ENCODE measurements around the gene ITPKA. TPM values are rescaled to one million over a fixed set of nuclear protein-coding genes. Genes with fewer than 3 reads are reported as not detected.

The ITPKA gene
- polyA plus RNA-seq, 1 donor from 2014 or later = 0.20 TPM

DNA sequence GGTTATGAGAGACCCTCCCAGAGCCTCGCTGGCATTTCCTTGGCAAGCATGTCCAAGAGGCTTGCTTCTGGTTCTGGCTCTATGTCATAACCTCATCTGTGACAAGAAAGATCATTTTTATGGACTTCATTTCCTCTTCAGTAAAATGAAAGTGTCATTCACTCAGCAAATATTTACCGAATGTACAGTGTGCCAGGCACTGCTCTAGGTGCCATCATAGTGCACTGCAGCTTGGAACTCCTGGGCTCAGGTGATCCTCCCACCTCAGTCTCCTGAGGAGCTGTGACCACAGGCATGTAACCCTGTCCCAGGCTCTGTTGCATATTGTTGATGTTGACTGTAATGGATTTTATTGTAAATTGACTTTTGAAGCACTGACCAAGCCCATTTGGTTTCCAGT, 18.7 kb upstream of the ITPKA start:
- no peaks in the 10 kb centered on the region for H3K9me2 ChIP-seq (ENCODE audit: insufficient read depth, low read length)
- H2AFZ ChIP-seq (ENCODE audit: low read depth, low read length) = no peak overlapping the region
- H3K4me3 ChIP-seq (ENCODE audit: low read length) = no peak overlapping the region
- no peaks in the 10 kb centered on the region for H4K20me1 ChIP-seq (ENCODE audit: insufficient read depth)
- no peak overlapping the region for H3K27ac ChIP-seq (ENCODE audit: low read length)
- no peaks in the 10 kb centered on the region for H3K79me2 ChIP-seq (replicated peaks; ENCODE audit: insufficient read depth, low read length)
- H3K27me3 ChIP-seq (ENCODE audit: insufficient read depth, low read depth, low read length) = no peaks in the 10 kb centered on the region
- H3K9ac ChIP-seq (ENCODE audit: low read length) = no peak overlapping the region
- H3K9me3 ChIP-seq (ENCODE audit: low read length) = no peaks in the 10 kb centered on the region
- H3K36me3 ChIP-seq (ENCODE audit: insufficient read depth, low read length) = peaks cover 11% of the 10 kb centered on the region
- no peak overlapping the region for H3K4me2 ChIP-seq (ENCODE audit: low read length)
- TF ChIP-seq, protein P1, sequence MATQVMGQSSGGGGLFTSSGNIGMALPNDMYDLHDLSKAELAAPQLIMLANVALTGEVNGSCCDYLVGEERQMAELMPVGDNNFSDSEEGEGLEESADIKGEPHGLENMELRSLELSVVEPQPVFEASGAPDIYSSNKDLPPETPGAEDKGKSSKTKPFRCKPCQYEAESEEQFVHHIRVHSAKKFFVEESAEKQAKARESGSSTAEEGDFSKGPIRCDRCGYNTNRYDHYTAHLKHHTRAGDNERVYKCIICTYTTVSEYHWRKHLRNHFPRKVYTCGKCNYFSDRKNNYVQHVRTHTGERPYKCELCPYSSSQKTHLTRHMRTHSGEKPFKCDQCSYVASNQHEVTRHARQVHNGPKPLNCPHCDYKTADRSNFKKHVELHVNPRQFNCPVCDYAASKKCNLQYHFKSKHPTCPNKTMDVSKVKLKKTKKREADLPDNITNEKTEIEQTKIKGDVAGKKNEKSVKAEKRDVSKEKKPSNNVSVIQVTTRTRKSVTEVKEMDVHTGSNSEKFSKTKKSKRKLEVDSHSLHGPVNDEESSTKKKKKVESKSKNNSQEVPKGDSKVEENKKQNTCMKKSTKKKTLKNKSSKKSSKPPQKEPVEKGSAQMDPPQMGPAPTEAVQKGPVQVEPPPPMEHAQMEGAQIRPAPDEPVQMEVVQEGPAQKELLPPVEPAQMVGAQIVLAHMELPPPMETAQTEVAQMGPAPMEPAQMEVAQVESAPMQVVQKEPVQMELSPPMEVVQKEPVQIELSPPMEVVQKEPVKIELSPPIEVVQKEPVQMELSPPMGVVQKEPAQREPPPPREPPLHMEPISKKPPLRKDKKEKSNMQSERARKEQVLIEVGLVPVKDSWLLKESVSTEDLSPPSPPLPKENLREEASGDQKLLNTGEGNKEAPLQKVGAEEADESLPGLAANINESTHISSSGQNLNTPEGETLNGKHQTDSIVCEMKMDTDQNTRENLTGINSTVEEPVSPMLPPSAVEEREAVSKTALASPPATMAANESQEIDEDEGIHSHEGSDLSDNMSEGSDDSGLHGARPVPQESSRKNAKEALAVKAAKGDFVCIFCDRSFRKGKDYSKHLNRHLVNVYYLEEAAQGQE (IDR thresholded peaks at IDR 0.05; ENCODE audit: borderline replicate concordance) = no peak
- TF ChIP-seq EP300 (conservative IDR thresholded peaks at IDR 0.05; ENCODE audit: poor library complexity, severe bottlenecking) (no peak), RAD21 (conservative IDR thresholded peaks at IDR 0.05) (no peak), TAF1 (IDR thresholded peaks at IDR 0.05; ENCODE audit: low read depth) (no peak), MXI1 (conservative IDR thresholded peaks at IDR 0.05; ENCODE audit: poor library complexity, severe bottlenecking) (no peak), POLR2AphosphoS5 (IDR thresholded peaks at IDR 0.05) (no peak), SMC3 (conservative IDR thresholded peaks at IDR 0.05; ENCODE audit: poor library complexity) (no peak), EZH2 (IDR thresholded peaks at IDR 0.05; ENCODE audit: borderline replicate concordance, insufficient read depth, low read length, poor library complexity, severe bottlenecking) (no peak)
- TF ChIP-seq, protein P2, sequence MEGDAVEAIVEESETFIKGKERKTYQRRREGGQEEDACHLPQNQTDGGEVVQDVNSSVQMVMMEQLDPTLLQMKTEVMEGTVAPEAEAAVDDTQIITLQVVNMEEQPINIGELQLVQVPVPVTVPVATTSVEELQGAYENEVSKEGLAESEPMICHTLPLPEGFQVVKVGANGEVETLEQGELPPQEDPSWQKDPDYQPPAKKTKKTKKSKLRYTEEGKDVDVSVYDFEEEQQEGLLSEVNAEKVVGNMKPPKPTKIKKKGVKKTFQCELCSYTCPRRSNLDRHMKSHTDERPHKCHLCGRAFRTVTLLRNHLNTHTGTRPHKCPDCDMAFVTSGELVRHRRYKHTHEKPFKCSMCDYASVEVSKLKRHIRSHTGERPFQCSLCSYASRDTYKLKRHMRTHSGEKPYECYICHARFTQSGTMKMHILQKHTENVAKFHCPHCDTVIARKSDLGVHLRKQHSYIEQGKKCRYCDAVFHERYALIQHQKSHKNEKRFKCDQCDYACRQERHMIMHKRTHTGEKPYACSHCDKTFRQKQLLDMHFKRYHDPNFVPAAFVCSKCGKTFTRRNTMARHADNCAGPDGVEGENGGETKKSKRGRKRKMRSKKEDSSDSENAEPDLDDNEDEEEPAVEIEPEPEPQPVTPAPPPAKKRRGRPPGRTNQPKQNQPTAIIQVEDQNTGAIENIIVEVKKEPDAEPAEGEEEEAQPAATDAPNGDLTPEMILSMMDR (IDR thresholded peaks at IDR 0.05; ENCODE audit: poor library complexity, severe bottlenecking) = no peak
- H3F3A ChIP-seq (ENCODE audit: insufficient read depth, low read length, poor library complexity, severe bottlenecking) = no peaks in the 10 kb centered on the region

DNA sequence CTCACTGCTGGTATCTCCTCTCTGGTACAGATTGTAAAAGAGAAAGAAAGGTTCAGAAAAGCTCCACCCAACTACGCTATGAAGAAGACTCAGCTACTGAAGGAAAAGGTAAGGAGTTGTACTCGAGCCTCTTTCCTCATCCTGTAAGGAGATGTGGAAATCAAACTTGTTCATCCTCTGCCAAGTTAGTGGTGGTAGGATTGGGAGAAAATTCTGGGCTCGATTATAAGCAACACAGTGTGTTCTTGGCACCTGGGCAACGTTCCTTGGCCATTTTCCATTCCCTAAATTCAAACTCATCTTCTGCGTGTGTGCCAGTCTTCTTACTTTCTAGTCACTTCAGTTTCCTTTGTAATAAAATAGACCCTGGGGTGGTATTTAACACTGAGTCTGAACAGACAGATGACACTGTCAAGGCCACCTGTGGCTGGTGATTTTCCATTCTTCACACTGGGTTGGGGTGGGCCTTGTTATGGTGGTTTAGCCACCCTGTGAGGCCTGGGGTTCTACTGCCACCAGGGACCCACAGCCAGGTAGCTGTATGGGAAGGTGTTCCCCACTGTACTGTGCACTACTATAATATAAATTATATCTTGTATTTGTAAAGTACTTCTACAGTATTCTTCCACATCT, 17.1 kb upstream of the ITPKA start:
- Histone ChIP-seq H3K4me2 (ENCODE audit: low read length) (no peak overlapping the region), H3K27ac (ENCODE audit: low read length) (no peak overlapping the region), H4K20me1 (ENCODE audit: insufficient read depth) (no peaks in the 10 kb centered on the region), H3K9me2 (ENCODE audit: insufficient read depth, low read length) (no peaks in the 10 kb centered on the region), H3K9ac (ENCODE audit: low read length) (no peak overlapping the region), H2AFZ (ENCODE audit: low read depth, low read length) (no peak overlapping the region), H3K27me3 (ENCODE audit: insufficient read depth, low read depth, low read length) (no peaks in the 10 kb centered on the region), H3K79me2 (replicated peaks; ENCODE audit: insufficient read depth, low read length) (no peaks in the 10 kb centered on the region), H3K36me3 (ENCODE audit: insufficient read depth, low read length) (peaks cover 14% of the 10 kb centered on the region), H3K9me3 (ENCODE audit: low read length) (no peaks in the 10 kb centered on the region), H3K4me3 (ENCODE audit: low read length) (no peak overlapping the region), H3F3A (ENCODE audit: insufficient read depth, low read length, poor library complexity, severe bottlenecking) (no peaks in the 10 kb centered on the region)
- TF ChIP-seq RAD21 (conservative IDR thresholded peaks at IDR 0.05) (no peak), EP300 (conservative IDR thresholded peaks at IDR 0.05; ENCODE audit: poor library complexity, severe bottlenecking) (no peak), POLR2AphosphoS5 (IDR thresholded peaks at IDR 0.05) (no peak), SMC3 (conservative IDR thresholded peaks at IDR 0.05; ENCODE audit: poor library complexity) (no peak), MXI1 (conservative IDR thresholded peaks at IDR 0.05; ENCODE audit: poor library complexity, severe bottlenecking) (no peak), TAF1 (IDR thresholded peaks at IDR 0.05; ENCODE audit: low read depth) (no peak), EZH2 (IDR thresholded peaks at IDR 0.05; ENCODE audit: borderline replicate concordance, insufficient read depth, low read length, poor library complexity, severe bottlenecking) (no peak)
- TF ChIP-seq, protein P2 (IDR thresholded peaks at IDR 0.05; ENCODE audit: poor library complexity, severe bottlenecking) = no peak
- TF ChIP-seq, protein P1 (IDR thresholded peaks at IDR 0.05; ENCODE audit: borderline replicate concordance) = no peak

Measured in neural cell (in vitro differentiated cells).